ENCODE data around the gene KRTAP24-1.

Gene KRTAP24-1

GRCh38 chr21:30238168-30238567 is 44.6 kb downstream of the KRTAP24-1 start:
- in situ Hi-C loops (cut with HindIII; ENCODE audit: low sequenced_read_pairs), result no loop called here

- in situ Hi-C loops (cut with HindIII; ENCODE audit: low sequenced_read_pairs), result no loop called here
Measured at GRCh38 chr21:30234643-30235042, 48.1 kb downstream of the KRTAP24-1 start.

GRCh38 chr21:30234050-30234449 is 48.7 kb downstream of the KRTAP24-1 start:
- in situ Hi-C loops (cut with HindIII; ENCODE audit: low sequenced_read_pairs), result no loop called here

- in situ Hi-C loops (cut with HindIII; ENCODE audit: low sequenced_read_pairs), result no loop called here
Measured at GRCh38 chr21:30233228-30234020, 49.3 kb downstream of the KRTAP24-1 start.

- in situ Hi-C loops (cut with HindIII; ENCODE audit: low sequenced_read_pairs), result no loop called here
Measured at GRCh38 chr21:30232011-30232410, 50.7 kb downstream of the KRTAP24-1 start.
